Heart right ventricle (tissue), 16 donors: Measurements from ENCODE around the gene PLK3. TPM values are rescaled to one million over a fixed set of nuclear protein-coding genes. Genes with fewer than 3 reads are reported as not detected.
A peak's percentile ranks its signal among the peaks of the same experiment; 100 is the strongest.
"Not testable (repeated sequence)": the region's sequence is repeated elsewhere in the genome, so short reads cannot be mapped to it uniquely, and the experiment has no call there.

ENCODE experiments used
- ATAC-seq, 8 donors: fragments of 200-7000 bp; cut with Tn5 transposase; one replicate each; pipeline ENCODE4 v1.9.1; 2020; ENCODE audit warnings: mild to moderate bottlenecking in 8 of 8, moderate library complexity in 8 of 8, moderate number of reproducible peaks in 1 of 8
- DNase-seq, 2 donors: peaks; one replicate each; pipeline ENCODE4 v3.0.0-alpha.2; 2020
- H3K27ac ChIP-seq, 10 donors: fragments of 200-600 bp; sonication (generic) in 2 of 10; one replicate each; pipeline versions ENCODE4 v1.5.0 to v1.8.0; 2020 to 2022; ENCODE audit warnings: mild to moderate bottlenecking in 3 of 10
- H3K27me3 ChIP-seq, 7 donors: fragments of 200-600 bp; one replicate each; pipeline ENCODE4 v1.8.0; 2021 to 2022; ENCODE audit warnings: mild to moderate bottlenecking in 2 of 7
- H3K36me3 ChIP-seq, 9 donors: fragments of 200-600 bp; sonication (generic) in 1 of 9; one replicate each; pipeline versions ENCODE4 v1.5.0 to v1.8.0; 2020 to 2022; ENCODE audit warnings: mild to moderate bottlenecking in 2 of 9
- H3K4me1 ChIP-seq, 9 donors: fragments of 200-600 bp; sonication (generic) in 1 of 9; one replicate each; pipeline versions ENCODE4 v1.5.0 to v1.8.0; 2020 to 2022; ENCODE audit warnings: mild to moderate bottlenecking in 4 of 9
- H3K4me3 ChIP-seq, 10 donors: fragments of 200-600 bp; sonication (generic) in 2 of 10; one replicate each; pipeline versions ENCODE4 v1.5.0 to v1.8.0; 2020 to 2022; ENCODE audit warnings: mild to moderate bottlenecking in 7 of 10, moderate library complexity in 2 of 10
- H3K9me3 ChIP-seq, 11 donors: fragments of 200-600 bp in 10 of 11; sonication (generic) in 2 of 11; one replicate each; pipeline versions ENCODE4 v1.5.0 to v1.8.0; 2013 to 2022; ENCODE audit warnings: mild to moderate bottlenecking in 2 of 11, control low read depth in 1 of 11, moderate library complexity in 1 of 11
- CTCF ChIP-seq, 9 donors: fragments of 200-600 bp; sonication (generic) in 2 of 9; IDR thresholded peaks; one replicate each; pipeline versions ENCODE4 v1.5.0 to v1.8.0; 2021 to 2022; ENCODE audit warnings: antibody characterized with exemption in 9 of 9, mild to moderate bottlenecking in 5 of 9, moderate library complexity in 1 of 9
- WGBS, 2 donors: extraction: QIAGEN DNeasy Blood & Tissue Kit; methylation state at CpG; one replicate each; pipeline ENCODE4 v1.1.7; 2013; ENCODE audit warnings: inconsistent platforms in 1 of 2; 5-methylcytosine and 5-hydroxymethylcytosine counted together
- intact Hi-C, 10 donors: fragments of 100-400 bp; cut with DNase I; formaldehyde crosslinking; loops; one replicate each; pipeline versions ENCODE4 v1.11.1 to v1.14.2; 2022
- long read RNA-seq, 3 donors: library from polyadenylated mRNA; unstranded; transcript quantifications; one replicate each; pipeline ENCODE4 v2.0.0, GENCODE V29; 2020 to 2021
- polyA plus RNA-seq, 2 donors: library from polyadenylated mRNA; stranded (reverse); fragments of 200-250 nt; gene quantifications; one replicate each; pipeline ENCODE4 v1.2.3, GENCODE V29; 2013
- total RNA-seq, 10 donors: library from RNA; stranded (reverse); fragmentation: NEBNext Ultra II Directional in 3 of 10; extraction: Animal tissue kit (Norgen Biotek cat#: 25700) in 3 of 10; gene quantifications; one replicate each; pipeline versions ENCODE4 v1.2.1 to v1.2.4, GENCODE V29; 2021 to 2023
- donor health status: Arrhythmogenic right ventricular cardiomyopathy.
- donor health status: ischemic (EF 13 %, LVEDD 7.1; RV severe dilation, severe dysfunction).
- donor health status: healthy with polysubstance abuse.
- donor health status: DM: no; HTN: yes; CAD: no.
- donor health status: DM: no; HTN: no; CAD: no.
- donor health status: ischemic (EF 25% LVEDD 6.9; RV normal size, moderate dysfunction).
- donor health status: ischemic (EF 25% LVEDD 5.7; RV mildly dilated, moderate dysfunction).
- donor health status: healthy.
- donor health status: DM: yes; HTN: yes; CAD: no.
- donor health status: Ischemic cardiomyopathy.
- donor health status: ischemic (EF 35%, LVEDD 5.7; RV mildly dilated, moderate dysfunction).
- donor health status: nonischemic (EF 11% LVEDD 7.7; RV severe dilation, severe dysfunction).
- donor health status: DM: yes; HTN: yes; CAD: no.
- donor health status: PGD.
- donor health status: ischemic (EF 29% LVEDD 5.4; RV normal size, mild dysfunction).
- donor health status: nonischemic (EF 23%, LVEDD 6.1; RV moderate dilation, normal function).

Gene PLK3
- total RNA-seq (10 to 100 TPM in 1 of 10 donors, 1 to 10 TPM in 9; 2.9 to 10.3 (median 6.8) TPM), polyA plus RNA-seq (10 to 100 TPM in 1 of 2 donors, 1 to 10 TPM in 1; 8.7 to 12.7 TPM)
- long read RNA-seq, donor 1, partial matches to known transcripts = 0 of 6 reads
- long read RNA-seq, donor 1, other reads (novel, unspliced or antisense) = 3 of 6 reads
- long read RNA-seq, donor 2, partial matches to known transcripts = 3 of 7 reads
- long read RNA-seq, donor 2, other reads (novel, unspliced or antisense) = 1 of 7 reads
- long read RNA-seq, donor 3, transcript PLK3-201 (15 exons, 2,492 nt) = major isoform, 8 of 20 reads
- long read RNA-seq, donor 3, partial matches to known transcripts = 6 of 20 reads
- long read RNA-seq, donor 3, other reads (novel, unspliced or antisense) = 6 of 20 reads

- H3K4me1 ChIP-seq = peaks cover 11 to 48% (median 41%) of the 10 kb centered on the region in 9 donors
- DNase-seq (peak; percentile 96 to 99), ATAC-seq (peak; percentile 95 to 98 (median 96))
- H3K27me3 ChIP-seq = no peaks in the 10 kb centered on the region
- TF ChIP-seq CTCF (IDR thresholded peaks at IDR 0.05) = peak; percentile 92 to 98 (median 96)
- H3K27ac ChIP-seq = peak within 1 kb of the TSS; percentile 85 to 100 (median 96)
- WGBS, 2 donors = 0% methylated on average over 68 to 79 of the region's 79 CpGs
- intact Hi-C loops = loop anchor here in 5 of 10 donors (2.0 to 10.0 kb wide), 8 partner anchors 19 to 505 kb away; partner anchors contain the start of genes HECTD3 (in 3 of the 5) and UROD (in 3 of the 5)
- H3K36me3 ChIP-seq = peaks cover 0 to 29% (median 21%) of the 10 kb centered on the region in 9 donors
- H3K9me3 ChIP-seq = no peaks in the 10 kb centered on the region
- peak within 1 kb of the TSS; percentile 64 to 98 (median 92) for H3K4me3 ChIP-seq
These were observed at the start of gene PLK3 for GRCh38 chr1:44799770-44800584. Gene PLK3 (plus strand): TSS chr1:44800377. CDS start chr1:44800464, 87 bp downstream.

GRCh38 chr1:44757420-44757819, 42.8 kb upstream of the PLK3 start:
- intact Hi-C loops = no loop called here
- Histone ChIP-seq H3K36me3 (peaks cover 0 to 100% (median 0%) of the 10 kb centered on the region in 9 donors), H3K4me1 (peaks cover 0 to 4% (median 0%) of the 10 kb centered on the region in 9 donors), H3K27me3 (no peaks in the 10 kb centered on the region), H3K4me3 (no peak overlapping the region), H3K9me3 (no peaks in the 10 kb centered on the region), H3K27ac (no peak overlapping the region)
- no peak for DNase-seq
- no peak for TF ChIP-seq CTCF (IDR thresholded peaks at IDR 0.05)
- WGBS, 2 donors = 94 to 98% methylated on average over 2 of the region's 2 CpGs
- ATAC-seq = no peak

GRCh38 chr1:44759077-44759476, 41.1 kb upstream of the PLK3 start:
- H3K27ac ChIP-seq = no peak overlapping the region
- H3K4me1 ChIP-seq = peaks cover 0 to 4% (median 0%) of the 10 kb centered on the region in 9 donors
- ATAC-seq (no peak), DNase-seq (no peak)
- intact Hi-C loops = no loop called here
- WGBS, 2 donors = 91 to 92% methylated on average over 11 of the region's 11 CpGs
- peaks cover 0 to 100% (median 0%) of the 10 kb centered on the region in 9 donors for H3K36me3 ChIP-seq
- no peak for TF ChIP-seq CTCF (IDR thresholded peaks at IDR 0.05)
- H3K4me3 ChIP-seq = no peak overlapping the region
- no peaks in the 10 kb centered on the region for H3K27me3 ChIP-seq
- no peaks in the 10 kb centered on the region for H3K9me3 ChIP-seq

- peak in 4 of 8 donors; percentile 45 to 78 (median 64) for ATAC-seq
- H3K36me3 ChIP-seq = peaks cover 0 to 88% (median 0%) of the 10 kb centered on the region in 9 donors
- no peak for TF ChIP-seq CTCF (IDR thresholded peaks at IDR 0.05)
- DNase-seq = no peak
- no peak overlapping the region for H3K27ac ChIP-seq
- 76% methylated on average over 3 of the region's 3 CpGs for WGBS, 2 donors
- peaks cover 0 to 4% (median 0%) of the 10 kb centered on the region in 9 donors for H3K4me1 ChIP-seq
- H3K27me3 ChIP-seq = no peaks in the 10 kb centered on the region
- H3K9me3 ChIP-seq = no peaks in the 10 kb centered on the region
- intact Hi-C loops = no loop called here
- H3K4me3 ChIP-seq = no peak overlapping the region
These were observed 39.3 kb upstream of the PLK3 start for GRCh38 chr1:44760876-44761275.

- H3K27ac ChIP-seq, H3K4me1 ChIP-seq, H3K4me3 ChIP-seq, H3K27me3 ChIP-seq, DNase-seq, H3K9me3 ChIP-seq, ATAC-seq, intact Hi-C loops: not testable (repeated sequence)
- peaks cover 0 to 58% (median 0%) of the 10 kb centered on the region in 9 donors for H3K36me3 ChIP-seq
- WGBS, 2 donors = 93 to 96% methylated on average over 6 of the region's 6 CpGs
These were observed 33.8 kb upstream of the PLK3 start for GRCh38 chr1:44766421-44766820.
